ENCODE results near the gene VAMP8. TPM values are rescaled to one million over a fixed set of nuclear protein-coding genes. Genes with fewer than 3 reads are reported as not detected.

VAMP8 gene
- total RNA-seq, 2 donors from 2014 or later: 80.4 to 146 TPM

GRCh38 chr2:85547859-85548607 lies 29.4 kb upstream of the VAMP8 start:
- peaks cover 85% of the 10 kb centered on the region for H3K36me3 ChIP-seq (ENCODE audit: control insufficient read depth, insufficient read depth, low read length)
- Mint-ChIP-seq H3K36me3 (ENCODE audit: low read depth) (peaks cover 79% of the 10 kb centered on the region), H3K27me3 (ENCODE audit: insufficient read depth) (no peaks in the 10 kb centered on the region), H3K9me3 (no peaks in the 10 kb centered on the region), H3K4me1 (peaks cover 10% of the 10 kb centered on the region), H3K4me3 (no peak overlapping the region), H3K27ac (no peak overlapping the region)
- H3K9ac ChIP-seq (ENCODE audit: extremely low read depth, low read length, poor library complexity, severe bottlenecking): no peak overlapping the region
- H3K27me3 ChIP-seq (ENCODE audit: control insufficient read depth, insufficient read depth, low read length, poor library complexity, severe bottlenecking): no peaks in the 10 kb centered on the region
- H3K4me1 ChIP-seq (ENCODE audit: control insufficient read depth, insufficient read depth, low read length): no peaks in the 10 kb centered on the region
- no peak overlapping the region for H3K27ac ChIP-seq (ENCODE audit: low read depth, low read length)
- H3K9me3 ChIP-seq (ENCODE audit: control insufficient read depth, low read length): no peaks in the 10 kb centered on the region
- TF ChIP-seq CTCF (conservative IDR thresholded peaks at IDR 0.05): no peak
- H3K4me3 ChIP-seq (ENCODE audit: low read length): no peak overlapping the region
- WGBS, 2 experiments (ENCODE audit: insufficient coverage in 1 of 2, insufficient read length in 1 of 2): 90 to 95% methylated on average over 5 to 6 of the region's 6 CpGs
- no peak for DNase-seq

GRCh38 chr2:85548608-85548900 lies 28.8 kb upstream of the VAMP8 start:
- Histone ChIP-seq H3K27ac (ENCODE audit: low read depth, low read length) (no peak overlapping the region), H3K9ac (ENCODE audit: extremely low read depth, low read length, poor library complexity, severe bottlenecking) (no peak overlapping the region), H3K4me1 (ENCODE audit: control insufficient read depth, insufficient read depth, low read length) (no peaks in the 10 kb centered on the region), H3K9me3 (ENCODE audit: control insufficient read depth, low read length) (no peaks in the 10 kb centered on the region), H3K36me3 (ENCODE audit: control insufficient read depth, insufficient read depth, low read length) (peaks cover 83% of the 10 kb centered on the region), H3K27me3 (ENCODE audit: control insufficient read depth, insufficient read depth, low read length, poor library complexity, severe bottlenecking) (no peaks in the 10 kb centered on the region), H3K4me3 (ENCODE audit: low read length) (no peak overlapping the region)
- Mint-ChIP-seq H3K4me3 (no peak overlapping the region), H3K36me3 (ENCODE audit: low read depth) (peaks cover 77% of the 10 kb centered on the region), H3K9me3 (no peaks in the 10 kb centered on the region), H3K27ac (no peak overlapping the region), H3K27me3 (ENCODE audit: insufficient read depth) (no peaks in the 10 kb centered on the region), H3K4me1 (peaks cover 6% of the 10 kb centered on the region)
- WGBS, 2 experiments (ENCODE audit: insufficient coverage in 1 of 2, insufficient read length in 1 of 2): 95 to 96% methylated on average over 2 of the region's 2 CpGs
- TF ChIP-seq CTCF (conservative IDR thresholded peaks at IDR 0.05): no peak
- no peak for DNase-seq

GRCh38 chr2:85549095-85549494 lies 28.3 kb upstream of the VAMP8 start:
- Mint-ChIP-seq H3K9me3 (no peaks in the 10 kb centered on the region), H3K36me3 (ENCODE audit: low read depth) (peaks cover 78% of the 10 kb centered on the region), H3K27me3 (ENCODE audit: insufficient read depth) (no peaks in the 10 kb centered on the region), H3K27ac (no peak overlapping the region), H3K4me3 (no peak overlapping the region), H3K4me1 (peaks cover 6% of the 10 kb centered on the region)
- WGBS, 2 experiments (ENCODE audit: insufficient coverage in 1 of 2, insufficient read length in 1 of 2): 95 to 97% methylated on average over 10 of the region's 10 CpGs
- no peak overlapping the region for H3K9ac ChIP-seq (ENCODE audit: extremely low read depth, low read length, poor library complexity, severe bottlenecking)
- no peak overlapping the region for H3K27ac ChIP-seq (ENCODE audit: low read depth, low read length)
- DNase-seq: no peak
- no peak for TF ChIP-seq CTCF (conservative IDR thresholded peaks at IDR 0.05)
- H3K27me3 ChIP-seq (ENCODE audit: control insufficient read depth, insufficient read depth, low read length, poor library complexity, severe bottlenecking): no peaks in the 10 kb centered on the region
- no peaks in the 10 kb centered on the region for H3K9me3 ChIP-seq (ENCODE audit: control insufficient read depth, low read length)
- no peak overlapping the region for H3K4me3 ChIP-seq (ENCODE audit: low read length)
- peaks cover 80% of the 10 kb centered on the region for H3K36me3 ChIP-seq (ENCODE audit: control insufficient read depth, insufficient read depth, low read length)
- no peaks in the 10 kb centered on the region for H3K4me1 ChIP-seq (ENCODE audit: control insufficient read depth, insufficient read depth, low read length)

All from endodermal cell (in vitro differentiated cells).